Raji (cell line): ENCODE results near the gene HACL1.

ENCODE experiments used
- POLR2A ChIP-seq: IDR thresholded peaks from 2 replicates; pipeline ENCODE4 v1.6.1; 2011; ENCODE audit warnings: low read depth, low read length, control low read depth; ENCODE audit not compliant: insufficient read depth

Gene HACL1

GRCh38 chr3:15606434-15606891, 5.1 kb upstream of the HACL1 start:
- TF ChIP-seq POLR2A: no peak

DNA sequence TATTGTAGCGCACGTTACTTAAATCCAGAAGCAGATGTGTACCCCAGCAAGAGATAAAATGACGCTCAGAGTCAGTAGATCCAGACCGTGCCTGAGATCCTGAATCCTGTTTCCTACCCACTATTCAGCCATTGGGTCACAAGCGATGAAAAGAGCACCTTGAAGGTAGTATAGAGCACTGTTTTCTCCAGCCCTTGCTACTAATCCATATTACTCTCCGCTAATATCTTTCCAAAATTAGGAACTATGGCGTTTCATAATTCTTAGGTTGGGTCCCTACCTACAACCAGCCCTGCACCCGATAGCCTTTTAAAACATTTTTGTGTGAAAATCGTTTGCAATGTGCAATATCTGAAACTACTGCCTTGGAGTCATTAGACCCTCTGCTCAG, 772 bp upstream of the HACL1 start:
- TF ChIP-seq POLR2A: no peak

- no peak for TF ChIP-seq POLR2A
These were observed 347 bp downstream of the HACL1 start for GRCh38 chr3:15601046-15601398.

GRCh38 chr3:15595955-15596354, 5.4 kb downstream of the HACL1 start:
- TF ChIP-seq POLR2A: no peak

DNA sequence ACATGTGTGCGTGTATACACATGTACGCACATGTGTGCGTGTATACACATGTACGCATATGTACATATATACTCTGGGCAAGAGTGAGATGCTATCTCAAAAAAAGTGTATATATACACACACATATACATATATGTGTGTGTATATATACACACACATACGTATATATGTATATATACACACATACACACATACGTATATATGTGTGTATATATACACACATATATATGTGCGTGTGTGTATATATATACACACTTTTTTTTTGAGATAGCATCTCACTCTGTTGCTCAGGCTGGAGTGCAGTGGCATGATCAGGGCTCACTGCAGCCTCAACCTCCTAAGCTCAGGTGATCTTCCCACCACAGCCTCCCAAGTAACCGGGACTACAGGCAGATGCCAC, 8.4 kb downstream of the HACL1 start:
- TF ChIP-seq POLR2A: no peak

GRCh38 chr3:15591928-15592327, 9.4 kb downstream of the HACL1 start:
- no peak for TF ChIP-seq POLR2A

- no peak for TF ChIP-seq POLR2A
These were observed 10.1 kb downstream of the HACL1 start for GRCh38 chr3:15591242-15591641.

DNA sequence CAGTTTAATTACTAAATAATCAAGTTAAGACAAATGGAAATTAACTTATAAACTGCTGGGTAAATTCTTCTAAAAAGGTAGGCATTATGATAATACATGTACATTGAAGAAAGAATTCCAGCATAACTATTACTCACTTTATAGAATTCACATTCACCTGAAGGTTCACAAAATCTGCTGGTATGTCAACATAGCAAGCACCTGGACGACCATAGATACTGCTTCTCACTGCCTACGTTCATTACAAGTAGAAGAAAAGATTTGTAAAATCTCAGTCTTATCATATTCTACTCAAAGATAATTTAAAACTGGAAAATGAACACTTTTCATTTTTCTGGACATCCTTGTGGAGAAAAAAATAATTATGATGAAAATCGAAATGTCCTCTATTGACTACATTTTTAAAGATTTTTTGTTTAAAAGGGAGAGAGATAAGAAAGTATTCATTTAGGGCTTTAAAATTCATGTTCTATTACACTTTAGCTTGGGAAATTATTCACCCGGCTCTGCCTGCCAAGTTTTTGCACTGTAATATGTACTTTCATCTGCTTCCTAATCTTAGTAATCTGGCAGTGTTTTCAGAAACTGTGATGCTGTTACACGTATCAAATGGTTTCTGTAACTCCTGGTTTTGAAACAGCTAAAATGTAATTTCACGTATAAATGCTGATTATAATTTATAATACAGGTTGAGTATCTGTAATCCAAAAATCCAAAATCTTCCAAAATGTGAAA, 16.1 kb downstream of the HACL1 start:
- no peak for TF ChIP-seq POLR2A

DNA sequence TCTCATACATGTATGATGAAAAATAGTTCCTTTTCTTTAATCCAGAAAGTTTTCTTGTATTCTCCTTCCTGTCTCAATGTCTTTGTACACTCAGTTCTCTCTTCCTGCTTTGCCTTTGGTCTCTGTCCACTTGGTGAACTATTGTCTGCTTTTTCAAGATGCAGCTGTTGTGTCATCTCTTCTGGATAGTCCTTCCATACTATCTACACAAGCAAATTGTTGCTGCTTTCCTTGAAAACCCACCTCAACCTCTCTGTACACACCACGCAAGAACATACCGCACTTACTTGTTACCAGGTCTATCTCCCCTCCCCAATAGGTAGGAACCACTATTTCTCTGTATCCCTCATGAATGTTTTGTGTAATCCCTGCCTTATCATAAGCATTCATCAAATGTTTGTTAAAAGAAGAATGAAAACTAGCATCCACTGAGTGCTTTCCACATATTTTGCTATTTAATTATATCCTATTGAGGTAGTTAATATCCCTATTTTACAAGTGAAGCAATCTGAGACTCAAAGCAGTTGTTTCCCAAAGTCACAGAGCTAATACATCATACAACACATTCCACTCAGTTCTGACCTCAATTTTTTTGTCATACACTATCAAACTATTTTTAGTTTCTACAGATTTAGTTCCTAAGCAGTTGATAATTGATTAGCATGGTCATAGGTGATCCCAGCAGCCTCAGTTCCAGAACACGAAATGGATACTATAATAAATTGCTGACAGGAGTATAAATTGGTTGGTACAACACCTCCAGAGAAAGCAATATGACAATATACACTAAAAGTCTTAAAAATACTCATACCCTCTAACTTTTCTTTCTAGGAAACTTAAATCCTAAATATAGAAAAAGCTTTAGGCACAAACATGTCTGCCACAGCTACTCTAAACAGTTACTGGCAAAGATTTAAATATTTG, 19.6 kb downstream of the HACL1 start:
- TF ChIP-seq POLR2A: no peak

GRCh38 chr3:15579051-15579450, 22.3 kb downstream of the HACL1 start:
- TF ChIP-seq POLR2A: no peak

DNA sequence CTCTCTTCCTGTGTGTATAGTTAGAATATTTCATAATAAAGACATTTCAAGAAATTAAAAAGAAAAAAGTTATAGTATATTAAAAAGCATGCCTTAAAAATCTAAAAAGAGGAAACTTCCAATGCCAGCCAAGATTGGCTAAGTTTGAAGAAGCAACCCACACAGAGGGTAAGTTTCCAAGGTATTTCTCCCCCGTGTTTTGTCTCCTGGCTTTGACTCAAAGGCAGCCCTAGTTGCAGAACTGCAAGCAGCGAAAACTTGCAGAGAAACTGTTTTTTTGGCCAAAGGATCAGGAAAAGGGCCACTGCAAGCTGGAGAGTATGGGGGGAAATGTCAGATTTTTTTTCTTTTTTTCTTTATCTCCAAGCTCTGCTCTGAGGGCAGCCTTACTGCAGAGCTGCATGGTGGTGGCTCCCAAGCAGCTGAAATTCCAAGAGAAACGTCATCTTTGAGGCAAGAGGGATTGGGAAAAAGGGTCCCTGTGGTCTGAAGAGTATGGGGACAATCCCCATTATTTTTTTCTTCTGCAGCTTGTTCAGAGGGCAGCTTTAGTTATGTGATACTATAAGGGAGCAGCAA, 23.0 kb downstream of the HACL1 start:
- TF ChIP-seq POLR2A: no peak

DNA sequence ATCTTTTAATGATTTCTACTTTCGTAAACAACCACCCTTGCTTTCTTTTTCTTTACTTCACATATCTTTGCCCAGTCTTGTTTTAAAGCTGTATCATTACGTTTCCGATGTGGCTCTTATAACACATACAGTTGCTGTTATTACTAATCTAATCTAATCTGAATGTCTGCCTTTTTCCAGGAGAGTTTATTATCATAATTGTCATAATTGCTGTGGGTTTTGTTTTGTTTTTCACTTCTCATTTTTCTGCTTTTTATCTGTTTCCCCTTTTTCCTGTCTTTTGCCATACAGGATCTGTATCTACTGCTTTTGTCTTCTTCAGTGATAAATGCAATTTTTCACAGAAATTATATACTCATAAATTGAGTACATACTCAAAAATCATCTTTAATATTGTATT, 24.9 kb downstream of the HACL1 start:
- no peak for TF ChIP-seq POLR2A

GRCh38 chr3:15575446-15575845, 25.9 kb downstream of the HACL1 start:
- no peak for TF ChIP-seq POLR2A

DNA sequence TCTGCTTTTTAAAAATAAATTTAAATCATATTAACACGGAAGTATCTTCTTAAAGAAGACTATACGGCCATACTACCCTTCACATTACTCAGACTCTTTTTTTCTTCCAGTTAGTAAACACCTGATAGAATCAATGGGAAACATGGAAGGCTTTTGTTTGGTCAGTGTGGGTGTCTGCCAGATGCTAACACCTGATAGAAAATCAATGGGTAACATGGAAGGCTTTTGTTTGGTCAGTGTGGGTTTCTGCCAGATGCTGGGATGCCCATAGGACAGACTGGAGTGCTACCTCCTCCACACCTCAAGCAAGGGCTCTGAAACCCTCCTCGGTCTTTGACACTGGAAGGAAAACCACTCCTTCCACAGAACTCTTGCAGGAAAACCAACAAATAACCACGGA, 29.2 kb downstream of the HACL1 start:
- no peak for TF ChIP-seq POLR2A

- no peak for TF ChIP-seq POLR2A
These were observed 38.2 kb downstream of the HACL1 start for GRCh38 chr3:15563190-15563589.

DNA sequence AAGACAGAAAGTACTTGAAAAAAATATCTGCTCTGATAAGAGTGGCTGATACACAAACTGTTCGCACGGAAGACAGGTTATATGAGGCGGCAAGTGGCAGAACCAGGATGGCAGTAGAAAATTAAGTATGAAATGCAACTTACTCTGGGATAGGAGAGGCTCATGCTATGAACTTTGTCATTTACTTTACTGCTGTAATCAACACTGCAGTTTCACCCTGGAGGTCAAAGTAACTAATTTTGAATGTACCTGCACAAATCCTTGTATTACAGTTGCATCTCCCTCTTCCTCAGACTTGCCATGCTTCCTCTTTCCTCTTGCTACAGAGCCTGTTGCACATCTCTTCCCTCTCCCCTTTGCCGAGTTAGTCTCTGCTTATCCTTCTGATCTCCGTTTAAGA, 38.8 kb downstream of the HACL1 start:
- no peak for TF ChIP-seq POLR2A

GRCh38 chr3:15558581-15558980, 42.8 kb downstream of the HACL1 start:
- TF ChIP-seq POLR2A: no peak

DNA sequence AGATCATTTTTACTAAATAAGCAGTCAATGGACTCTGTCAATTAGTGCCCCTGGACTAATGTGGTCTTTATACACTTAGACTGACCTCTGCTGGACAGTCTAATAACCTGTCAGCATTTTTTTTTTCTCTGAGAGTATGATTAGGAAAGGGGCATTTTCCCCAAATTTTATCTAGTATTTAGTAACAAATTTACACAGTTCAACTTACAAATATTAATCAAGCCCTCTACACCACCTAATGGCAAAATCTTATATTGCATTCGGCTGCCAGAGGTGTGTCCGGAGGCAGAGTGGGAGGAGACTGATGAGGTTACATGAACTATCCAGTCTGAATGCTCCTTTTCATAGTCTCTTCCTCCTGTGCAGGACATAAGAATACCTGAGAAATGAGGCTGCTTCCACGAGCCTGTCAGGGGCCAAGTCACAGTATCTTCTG, 43.8 kb downstream of the HACL1 start:
- TF ChIP-seq POLR2A: no peak
